DND-41 (cell line): ENCODE data around the gene KISS1R.

Experiments
- ATAC-seq: fragments of 200-7000 bp; cut with Tn5 transposase; 3 replicates; pipeline ENCODE4 v1.9.1; 2021; ENCODE audit warnings: low read depth; ENCODE audit not compliant: insufficient read depth
- DNase-seq: peaks from one replicate; pipeline ENCODE4 v3.0.0-alpha.2; 2020
- H2AFZ ChIP-seq: 2 replicates; pipeline ENCODE4 v1.6.0; 2012; ENCODE audit warnings: low read depth, low read length
- H3K27ac ChIP-seq: 2 replicates; pipeline ENCODE4 v1.5.1; 2012; ENCODE audit warnings: low read length, inconsistent platforms
- H3K27me3 ChIP-seq: fragments of 200-600 bp; sonication (generic); 2 replicates; pipeline ENCODE4 v1.6.0; 2012; ENCODE audit warnings: low read length, mild to moderate bottlenecking, inconsistent platforms; ENCODE audit not compliant: insufficient read depth, poor library complexity
- H3K36me3 ChIP-seq: 2 replicates; pipeline ENCODE4 v1.5.1; 2012; ENCODE audit warnings: low read length, inconsistent platforms; ENCODE audit not compliant: insufficient read depth
- H3K4me1 ChIP-seq: 2 replicates; pipeline ENCODE4 v1.5.1; 2012; ENCODE audit warnings: mild to moderate bottlenecking, low read length; ENCODE audit not compliant: insufficient read depth
- H3K4me2 ChIP-seq: 2 replicates; pipeline ENCODE4 v1.6.0; 2012; ENCODE audit warnings: mild to moderate bottlenecking, moderate library complexity, low read length, inconsistent platforms; ENCODE audit not compliant: insufficient read depth
- H3K4me3 ChIP-seq, 2 experiments: fragments of 200-600 bp in 1 of 2; shearing (Covaris generic) in 1 of 2; 2 replicates each; pipeline ENCODE4 v1.5.1; 2012 to 2016; ENCODE audit warnings: inconsistent platforms in 2 of 2, low read length in 2 of 2, mild to moderate bottlenecking in 2 of 2, low read depth in 1 of 2, moderate library complexity in 1 of 2
- H3K79me2 ChIP-seq: 2 replicates; pipeline ENCODE4 v1.6.0; 2012; ENCODE audit warnings: low read length, inconsistent platforms; ENCODE audit not compliant: insufficient read depth
- H3K9ac ChIP-seq: 2 replicates; pipeline ENCODE4 v1.6.0; 2012; ENCODE audit warnings: low read depth, mild to moderate bottlenecking, inconsistent platforms, low read length, moderate library complexity
- H3K9me3 ChIP-seq: 2 replicates; pipeline ENCODE4 v1.5.1; 2012; ENCODE audit warnings: low read length, moderate library complexity, mild to moderate bottlenecking, inconsistent platforms; ENCODE audit not compliant: insufficient read depth, severe bottlenecking
- H4K20me1 ChIP-seq: 2 replicates; pipeline ENCODE4 v1.6.0; 2012; ENCODE audit warnings: low read length; ENCODE audit not compliant: insufficient read depth
- EZH2 ChIP-seq: IDR thresholded peaks from 3 replicates; pipeline ENCODE4 v1.6.1; 2012; ENCODE audit warnings: borderline replicate concordance, low read depth, mild to moderate bottlenecking, moderate library complexity, low read length, inconsistent platforms; ENCODE audit not compliant: severe bottlenecking
- TF ChIP-seq, protein P1 (sequence below): IDR thresholded peaks from 2 replicates; pipeline ENCODE4 v1.5.1; 2012; ENCODE audit warnings: borderline replicate concordance, low read length, moderate library complexity, mild to moderate bottlenecking; ENCODE audit not compliant: poor library complexity, severe bottlenecking; ENCODE audit errors: extremely low read depth

The KISS1R gene

DNA sequence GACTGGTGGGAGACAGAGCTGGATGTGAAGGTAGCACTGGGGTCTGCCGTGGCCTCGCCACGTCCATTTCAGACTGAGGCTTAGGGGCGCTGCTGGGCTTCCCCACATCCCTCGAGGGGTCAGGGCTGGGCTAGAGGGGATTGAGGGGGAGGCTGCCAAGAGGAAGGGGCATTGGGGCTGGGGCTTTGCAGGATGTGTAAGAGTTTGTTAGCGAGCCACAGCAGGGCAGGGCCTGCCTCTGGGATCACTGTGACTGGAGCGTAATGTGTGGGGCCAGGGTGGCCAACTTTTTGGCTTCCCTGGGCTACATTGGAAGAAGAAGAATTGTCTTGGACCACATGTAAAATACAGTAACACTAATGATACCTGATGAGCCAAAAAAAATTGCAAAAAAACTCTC is 22.8 kb downstream of the KISS1R start:
- no peak for DNase-seq
- H3K9me3 ChIP-seq, result no peaks in the 10 kb centered on the region
- peaks cover 82% of the 10 kb centered on the region for H3K79me2 ChIP-seq
- H3K9ac ChIP-seq, result no peak overlapping the region
- no peak for ATAC-seq
- H4K20me1 ChIP-seq, result peaks cover 58% of the 10 kb centered on the region
- no peaks in the 10 kb centered on the region for H3K27me3 ChIP-seq
- no peak overlapping the region for H2AFZ ChIP-seq
- H3K36me3 ChIP-seq, result peaks cover 54% of the 10 kb centered on the region
- H3K27ac ChIP-seq, result no peak overlapping the region
- H3K4me1 ChIP-seq, result no peaks in the 10 kb centered on the region
- H3K4me3 ChIP-seq, result no peak overlapping the region
- TF ChIP-seq EZH2, result no peak
- TF ChIP-seq, protein P1, sequence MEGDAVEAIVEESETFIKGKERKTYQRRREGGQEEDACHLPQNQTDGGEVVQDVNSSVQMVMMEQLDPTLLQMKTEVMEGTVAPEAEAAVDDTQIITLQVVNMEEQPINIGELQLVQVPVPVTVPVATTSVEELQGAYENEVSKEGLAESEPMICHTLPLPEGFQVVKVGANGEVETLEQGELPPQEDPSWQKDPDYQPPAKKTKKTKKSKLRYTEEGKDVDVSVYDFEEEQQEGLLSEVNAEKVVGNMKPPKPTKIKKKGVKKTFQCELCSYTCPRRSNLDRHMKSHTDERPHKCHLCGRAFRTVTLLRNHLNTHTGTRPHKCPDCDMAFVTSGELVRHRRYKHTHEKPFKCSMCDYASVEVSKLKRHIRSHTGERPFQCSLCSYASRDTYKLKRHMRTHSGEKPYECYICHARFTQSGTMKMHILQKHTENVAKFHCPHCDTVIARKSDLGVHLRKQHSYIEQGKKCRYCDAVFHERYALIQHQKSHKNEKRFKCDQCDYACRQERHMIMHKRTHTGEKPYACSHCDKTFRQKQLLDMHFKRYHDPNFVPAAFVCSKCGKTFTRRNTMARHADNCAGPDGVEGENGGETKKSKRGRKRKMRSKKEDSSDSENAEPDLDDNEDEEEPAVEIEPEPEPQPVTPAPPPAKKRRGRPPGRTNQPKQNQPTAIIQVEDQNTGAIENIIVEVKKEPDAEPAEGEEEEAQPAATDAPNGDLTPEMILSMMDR, result no peak
- no peak overlapping the region for H3K4me2 ChIP-seq

DNA sequence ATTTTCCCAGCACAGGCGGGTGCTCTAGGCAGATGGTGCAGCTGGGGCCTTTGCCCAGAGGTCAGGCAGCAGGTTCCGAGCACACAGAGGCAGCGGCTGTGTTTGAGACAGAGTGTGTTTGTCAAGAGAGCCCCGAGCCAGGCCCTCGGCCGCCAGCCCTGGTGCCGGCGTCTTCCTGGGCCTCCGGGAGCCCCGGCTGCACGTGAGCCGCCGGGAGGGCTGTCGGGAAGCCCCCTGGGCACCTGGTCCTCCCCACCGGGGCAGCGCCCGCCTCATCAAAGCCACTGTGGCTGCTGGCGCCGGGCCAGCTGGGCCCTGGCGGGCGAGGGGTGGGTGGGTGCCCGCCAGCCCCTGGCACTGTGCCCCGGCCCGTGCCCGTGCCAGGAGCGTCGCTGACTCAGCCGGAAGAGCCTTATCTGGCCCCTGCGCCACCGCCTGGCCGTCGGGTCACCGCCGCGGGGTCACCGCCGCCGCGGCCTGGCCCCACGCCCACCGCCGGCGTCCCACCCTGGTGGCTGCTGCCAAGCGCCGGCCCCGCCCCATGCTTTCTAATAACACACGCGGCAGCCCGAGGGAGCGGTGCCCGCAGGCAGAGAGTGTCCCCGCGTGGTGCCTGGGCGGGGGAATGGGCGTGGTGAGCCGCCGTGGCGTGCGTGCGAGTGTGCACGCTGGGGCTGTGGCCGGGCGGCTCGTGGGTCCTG is 23.6 kb downstream of the KISS1R start:
- H2AFZ ChIP-seq, result no peak overlapping the region
- H3K4me2 ChIP-seq, result no peak overlapping the region
- no peak overlapping the region for H3K27ac ChIP-seq
- no peaks in the 10 kb centered on the region for H3K9me3 ChIP-seq
- no peak overlapping the region for H3K4me3 ChIP-seq
- ATAC-seq (no peak), DNase-seq (no peak)
- peaks cover 60% of the 10 kb centered on the region for H4K20me1 ChIP-seq
- H3K79me2 ChIP-seq, result peaks cover 84% of the 10 kb centered on the region
- no peaks in the 10 kb centered on the region for H3K27me3 ChIP-seq
- no peak overlapping the region for H3K9ac ChIP-seq
- peaks cover 50% of the 10 kb centered on the region for H3K36me3 ChIP-seq
- no peaks in the 10 kb centered on the region for H3K4me1 ChIP-seq
- TF ChIP-seq, protein P1, result no peak
- no peak for TF ChIP-seq EZH2

DNA sequence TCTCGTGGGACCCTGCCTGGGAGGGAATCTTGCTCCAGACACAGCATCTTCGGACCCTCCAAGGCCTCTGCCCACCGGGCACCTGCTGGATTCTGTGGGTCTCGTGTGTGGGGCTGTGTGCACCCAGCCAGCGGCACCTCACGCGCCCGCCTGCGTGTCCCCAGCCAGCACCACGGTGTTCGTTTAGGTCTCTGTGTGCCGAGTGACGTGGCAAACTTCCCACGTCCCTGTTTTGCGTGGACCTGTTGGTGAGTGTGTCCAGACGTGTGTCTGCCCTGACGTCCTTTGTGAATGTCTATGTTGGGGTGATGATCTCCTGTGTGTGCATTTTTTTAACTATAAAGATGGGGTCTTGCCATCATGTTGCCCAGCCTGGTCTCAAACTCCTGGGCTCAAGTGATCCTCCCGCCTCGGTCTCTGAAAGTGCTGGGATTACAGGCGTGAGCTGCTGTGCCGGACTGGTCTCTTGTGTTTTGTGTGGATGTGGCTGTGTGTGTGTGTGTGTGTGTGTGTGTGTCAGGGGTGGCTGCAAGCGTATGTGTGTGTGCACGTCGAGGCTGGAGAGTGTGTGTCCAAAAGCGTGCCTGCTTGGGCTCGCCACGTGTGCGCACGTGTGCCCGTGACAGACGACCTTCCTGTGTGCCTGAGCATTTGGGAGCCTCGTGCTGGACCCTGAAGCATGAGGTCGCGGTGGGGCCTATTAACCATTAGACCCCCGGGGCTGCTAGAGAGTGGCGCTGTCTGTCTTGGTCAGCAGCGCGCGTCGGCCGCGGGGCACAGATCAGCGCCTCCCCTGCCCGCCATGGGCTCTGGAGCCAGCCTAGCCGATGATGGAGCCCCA is 24.4 kb downstream of the KISS1R start:
- H3K27me3 ChIP-seq, result no peaks in the 10 kb centered on the region
- no peak for TF ChIP-seq EZH2
- TF ChIP-seq, protein P1, result no peak
- no peaks in the 10 kb centered on the region for H3K4me1 ChIP-seq
- peaks cover 44% of the 10 kb centered on the region for H3K36me3 ChIP-seq
- H3K4me3 ChIP-seq, result no peak overlapping the region
- no peak overlapping the region for H3K9ac ChIP-seq
- DNase-seq, result no peak
- H4K20me1 ChIP-seq, result peaks cover 61% of the 10 kb centered on the region
- no peak overlapping the region for H3K4me2 ChIP-seq
- H3K27ac ChIP-seq, result no peak overlapping the region
- no peak for ATAC-seq
- peaks cover 80% of the 10 kb centered on the region for H3K79me2 ChIP-seq
- H2AFZ ChIP-seq, result no peak overlapping the region
- H3K9me3 ChIP-seq, result no peaks in the 10 kb centered on the region
